Astrocyte (in vitro differentiated cells and primary cell): Measurements from ENCODE around the gene ABHD4.

Experiments
- CTCF ChIP-seq: IDR thresholded peaks from 2 replicates; pipeline ENCODE4 v1.5.1; 2011; ENCODE audit warnings: low read depth, mild to moderate bottlenecking, inconsistent platforms, low read length, moderate library complexity; ENCODE audit not compliant: insufficient read depth
- EZH2 ChIP-seq: IDR thresholded peaks from 2 replicates; pipeline ENCODE4 v1.6.1; 2012; ENCODE audit warnings: mild to moderate bottlenecking, low read length, inconsistent platforms; ENCODE audit not compliant: insufficient read depth

- TF ChIP-seq CTCF (no peak), EZH2 (no peak)
Observed at GRCh38 chr14:22588526-22589095, 9.5 kb upstream of the ABHD4 start.
